WTC11 (cell line): ENCODE measurements around the gene SETD2. TPM values are rescaled to one million over a fixed set of nuclear protein-coding genes. Genes with fewer than 3 reads are reported as not detected.
A peak's percentile ranks its signal among the peaks of the same experiment; 100 is the strongest.

Experiments used
- ATAC-seq: fragments of 200-7000 bp; cut with Tn5 transposase; 2 replicates; pipeline ENCODE4 v1.10.0; 2021; ENCODE audit warnings: mild to moderate bottlenecking, moderate library complexity
- CTCF ChIA-PET: fragments of 300-600 bp; sonication (Branson Sonifier 250); formaldehyde crosslinking; loops from one replicate; lab custom pipeline; 2021; ENCODE audit warnings: antibody characterized with exemption; lab: Charles Lee
- POLR2A ChIA-PET: fragments of 350-600 bp; sonication (Branson Sonifier 250); formaldehyde crosslinking; loops from one replicate; lab custom pipeline; 2021; ENCODE audit warnings: antibody characterized with exemption; lab: Charles Lee
- DNase-seq: peaks from one replicate; pipeline ENCODE4 v3.0.0; 2021; ENCODE audit warnings: low spot score
- H3K27ac Mint-ChIP-seq: 2 replicates; pipeline ENCODE4 v1.8.0; 2021; ENCODE audit warnings: mixed read lengths
- H3K27me3 Mint-ChIP-seq: 2 replicates; pipeline ENCODE4 v1.8.0; 2021; ENCODE audit warnings: low read depth, mild to moderate bottlenecking, moderate library complexity, mixed read lengths
- H3K36me3 Mint-ChIP-seq: 2 replicates; pipeline ENCODE4 v1.8.0; 2021; ENCODE audit warnings: mixed read lengths
- H3K4me1 Mint-ChIP-seq: 2 replicates; pipeline ENCODE4 v1.8.0; 2022; ENCODE audit warnings: mixed read lengths
- H3K4me3 Mint-ChIP-seq: 2 replicates; pipeline ENCODE4 v1.8.0; 2021; ENCODE audit warnings: mild to moderate bottlenecking, moderate library complexity, mixed read lengths
- H3K9me3 Mint-ChIP-seq: 2 replicates; pipeline ENCODE4 v1.8.0; 2021; ENCODE audit warnings: mixed read lengths
- ATF1 ChIP-seq: sonication (generic); formaldehyde crosslinking; IDR thresholded peaks from 2 replicates; pipeline ENCODE4 v1.8.1; 2023; ENCODE audit warnings: mild to moderate bottlenecking, moderate library complexity, missing genetic modification reagents
- ATF2 ChIP-seq: sonication (generic); formaldehyde crosslinking; IDR thresholded peaks from 2 replicates; pipeline ENCODE4 v1.8.1; 2022; ENCODE audit warnings: low read depth, missing genetic modification reagents, borderline replicate concordance
- ETV6 ChIP-seq: sonication (generic); formaldehyde crosslinking; IDR thresholded peaks from 2 replicates; pipeline ENCODE4 v1.8.1; 2022; ENCODE audit warnings: mild to moderate bottlenecking, missing genetic modification reagents
- FOXK1 ChIP-seq: sonication (generic); formaldehyde crosslinking; IDR thresholded peaks from 2 replicates; pipeline ENCODE4 v1.8.0; 2022; ENCODE audit warnings: mild to moderate bottlenecking, moderate library complexity, missing genetic modification reagents
- KAT7 ChIP-seq: sonication (generic); formaldehyde crosslinking; IDR thresholded peaks from 2 replicates; pipeline ENCODE4 v1.8.1; 2023; ENCODE audit warnings: missing genetic modification reagents, mild to moderate bottlenecking, borderline replicate concordance
- MAX ChIP-seq: sonication (generic); formaldehyde crosslinking; IDR thresholded peaks from 2 replicates; pipeline ENCODE4 v1.8.0; 2022; ENCODE audit warnings: mild to moderate bottlenecking, missing genetic modification reagents
- NFE2L1 ChIP-seq: sonication (generic); formaldehyde crosslinking; IDR thresholded peaks from 2 replicates; pipeline ENCODE4 v1.8.1; 2023; ENCODE audit warnings: missing genetic modification reagents
- PRDM15 ChIP-seq: sonication (generic); formaldehyde crosslinking; IDR thresholded peaks from 2 replicates; pipeline ENCODE4 v1.8.0; 2022; ENCODE audit warnings: missing genetic modification reagents
- STAT6 ChIP-seq: sonication (generic); formaldehyde crosslinking; conservative IDR thresholded peaks from 2 replicates; pipeline ENCODE4 v1.8.1; 2023; ENCODE audit warnings: mild to moderate bottlenecking, low read depth, missing genetic modification reagents, moderate library complexity
- USF2 ChIP-seq: sonication (generic); formaldehyde crosslinking; IDR thresholded peaks from 2 replicates; pipeline ENCODE4 v1.8.1; 2023; ENCODE audit warnings: mild to moderate bottlenecking, missing genetic modification reagents, moderate library complexity
- ZNF121 ChIP-seq: sonication (generic); formaldehyde crosslinking; IDR thresholded peaks from 2 replicates; pipeline ENCODE4 v1.8.0; 2023; ENCODE audit warnings: missing genetic modification reagents
- ZNF219 ChIP-seq: sonication (generic); formaldehyde crosslinking; IDR thresholded peaks from 2 replicates; pipeline ENCODE4 v1.8.0; 2023; ENCODE audit warnings: missing genetic modification reagents, mild to moderate bottlenecking, borderline replicate concordance
- ZNF281 ChIP-seq: sonication (generic); formaldehyde crosslinking; IDR thresholded peaks from 2 replicates; pipeline ENCODE4 v1.8.0; 2023; ENCODE audit warnings: mild to moderate bottlenecking, missing genetic modification reagents
- ZNF512 ChIP-seq: sonication (generic); formaldehyde crosslinking; IDR thresholded peaks from 2 replicates; pipeline ENCODE4 v1.8.1; 2022; ENCODE audit warnings: missing genetic modification reagents, borderline replicate concordance
- ZNF532 ChIP-seq: fragments of 250-450 bp; sonication (Bioruptor Pico); IDR thresholded peaks from 2 replicates; pipeline ENCODE4 v1.9.0; 2021; ENCODE audit warnings: mild to moderate bottlenecking, borderline replicate concordance
- total RNA-seq: library from RNA; stranded (reverse); gene quantifications from 3 replicates; pipeline ENCODE4 v1.2.3, GENCODE V29; 2021

SETD2 gene
- total RNA-seq, 1 experiment from 2014 or later, result 39.8 TPM

- TF ChIP-seq ZNF532 (CRISPR knock-in tag) (no peak), KAT7 (CRISPR knock-in tag) (no peak), ZNF512 (CRISPR knock-in tag) (no peak), ZNF121 (CRISPR knock-in tag) (no peak), PRDM15 (CRISPR knock-in tag) (no peak), ZNF219 (CRISPR knock-in tag) (no peak), FOXK1 (CRISPR knock-in tag) (no peak), STAT6 (CRISPR knock-in tag) (no peak)
- TF ChIP-seq, all 79 proteins: peak for 0
Observed at GRCh38 chr3:46988616-46989015, 175.3 kb downstream of the SETD2 start (continued).

GRCh38 chr3:46987743-46988401, 176.0 kb downstream of the SETD2 start:
- CTCF ChIA-PET, result interaction anchor here (0.6 to 2.8 kb wide), 8 partner anchors 11 to 139 kb away, joined by 3 to 21 read pairs (median 5); partner anchors contain the start of gene CCDC12
- TF ChIP-seq ATF2 (CRISPR knock-in tag), result no peak
- TF ChIP-seq USF2, result no peak
- 0 out of 2 replicates have a peak, but pooled peaks have one; percentile 66 for TF ChIP-seq ZNF281 (CRISPR knock-in tag)
- no peak for TF ChIP-seq ATF1 (CRISPR knock-in tag)
- peak; percentile 89 for TF ChIP-seq NFE2L1
- TF ChIP-seq MAX (CRISPR knock-in tag), result peak; percentile 43; the same call in 1 of the 2 replicates
- peak; percentile 94 for TF ChIP-seq ETV6 (CRISPR knock-in tag)

More at GRCh38 chr3:46987743-46988401, 176.0 kb downstream of the SETD2 start:
- peak; percentile 66 for DNase-seq
- peak; percentile 85 for ATAC-seq
- POLR2A ChIA-PET, result no interaction called here
- Mint-ChIP-seq H3K36me3 (peaks cover 5% of the 10 kb centered on the region; the same call in 1 of the 2 replicates), H3K9me3 (no peaks in the 10 kb centered on the region), H3K27ac (no peak overlapping the region), H3K4me3 (no peak overlapping the region), H3K4me1 (peaks cover 32% of the 10 kb centered on the region), H3K27me3 (no peaks in the 10 kb centered on the region)
